ENCODE measurements around the gene GCHFR. TPM values are rescaled to one million over a fixed set of nuclear protein-coding genes. Genes with fewer than 3 reads are reported as not detected.
A peak's percentile ranks its signal among the peaks of the same experiment; 100 is the strongest.

GCHFR gene
- total and polyA plus RNA-seq, 2 donors (not counting 3 experiments of a cell fraction or from before 2014, with no cell fraction given), result 6.3 to 14.2 TPM

GRCh38 chr15:40787991-40788390 lies 24.1 kb downstream of the GCHFR start:
- CTCF ChIA-PET, result interaction anchor here (1.2 to 2.5 kb wide), 7 partner anchors 9 to 106 kb away, joined by 3 to 7 read pairs (median 4); partner anchors contain the start of genes GCHFR and VPS18
- TF ChIP-seq MYC (IDR thresholded peaks at IDR 0.05; ENCODE audit: low read depth, low read length) (no peak), POLR2AphosphoS5 (IDR thresholded peaks at IDR 0.05; ENCODE audit: insufficient read depth, low read depth, low read length) (no peak), EZH2 (IDR thresholded peaks at IDR 0.05; ENCODE audit: borderline replicate concordance, low read depth, low read length, severe bottlenecking) (no peak), MAX (IDR thresholded peaks at IDR 0.05; ENCODE audit: insufficient read depth, insufficient read length) (no peak), JUN (IDR thresholded peaks at IDR 0.05; ENCODE audit: borderline replicate concordance, insufficient read depth, insufficient read length, low read depth) (no peak), CTCF (IDR thresholded peaks at IDR 0.05; ENCODE audit: extremely low read depth in 1 of 2, insufficient read depth in 1 of 2, low read depth in 1 of 2, low read length in 2 of 2) (no peak), GATA2 (IDR thresholded peaks at IDR 0.05; ENCODE audit: insufficient read depth, insufficient read length, low read depth, low read length) (no peak), FOS (IDR thresholded peaks at IDR 0.05; ENCODE audit: borderline replicate concordance, insufficient read depth, low read length) (no peak), POLR2A (IDR thresholded peaks at IDR 0.05; ENCODE audit: low read depth, low read length) (no peak)

More at GRCh38 chr15:40787991-40788390, 24.1 kb downstream of the GCHFR start:
- H3K9me3 ChIP-seq (replicated peaks; ENCODE audit: control insufficient read depth, insufficient read depth, low read length), result no peaks in the 10 kb centered on the region
- FAIRE-seq (no peak), DNase-seq (ENCODE audit: low read depth, low spot score) (no peak)
- H3K4me3 ChIP-seq (replicated peaks in 1 of 3; ENCODE audit: insufficient read depth in 1 of 3, low read depth in 1 of 3, low read length in 3 of 3), result no peak overlapping the region
- intact Hi-C loops (cut with micrococcal nuclease), result loop anchor here (2.0 to 5.0 kb wide), 3 partner anchors 19 to 104 kb away; partner anchors contain the start of genes C15orf62, RMDN3 and VPS18
- H3K9me1 ChIP-seq (replicated peaks; ENCODE audit: control insufficient read depth, extremely low read depth, insufficient read depth, low read length), result no peaks in the 10 kb centered on the region
- no peak overlapping the region for H2AFZ ChIP-seq (ENCODE audit: low read depth, low read length)
- H3K27me3 ChIP-seq (ENCODE audit: control insufficient read depth in 2 of 2, insufficient read depth in 2 of 2, low read length in 2 of 2), result no peaks in the 10 kb centered on the region
- no peak overlapping the region for H3K9ac ChIP-seq (replicated peaks; ENCODE audit: extremely low read depth, insufficient read depth, low read length)
- POLR2A ChIA-PET, result no interaction called here
- no peak overlapping the region for H3K4me2 ChIP-seq (ENCODE audit: insufficient read depth, low read length)
- no peaks in the 10 kb centered on the region for H4K20me1 ChIP-seq (replicated peaks; ENCODE audit: control insufficient read depth, extremely low read depth, insufficient read depth, low read length)
- no peaks in the 10 kb centered on the region for H3K36me3 ChIP-seq (ENCODE audit: control insufficient read depth in 2 of 2, extremely low read depth in 1 of 2, insufficient read depth in 2 of 2, low read length in 2 of 2)
- peaks cover 23% of the 10 kb centered on the region for H3K79me2 ChIP-seq (ENCODE audit: control insufficient read depth, insufficient read depth, low read length)
- H3K27ac ChIP-seq (ENCODE audit: insufficient read depth, low read depth, low read length), result peak overlapping the region; percentile 51
- H3K4me1 ChIP-seq (ENCODE audit: control insufficient read depth, extremely low read depth, insufficient read depth, low read length), result peaks cover 23% of the 10 kb centered on the region
- no TSS peak for BruUV-seq (replicated peaks)
- dilution Hi-C loops (cut with MboI; ENCODE audit: extremely low pct_ligation_motif_present, low sequenced_read_pairs), result no loop called here
